HK-2 (cell line): ENCODE measurements around the gene WDR45B.
"Not testable (repeated sequence)": the region's sequence is repeated elsewhere in the genome, so short reads cannot be mapped to it uniquely, and the experiment has no call there.

ENCODE experiments used
- DNase-seq: peaks from one replicate; pipeline ENCODE4 v3.0.0-alpha.2; 2018; ENCODE audit not compliant: unreplicated experiment

The WDR45B gene

GRCh38 chr17:82582709-82583108 is 65.5 kb downstream of the WDR45B start:
- DNase-seq: no peak

DNA sequence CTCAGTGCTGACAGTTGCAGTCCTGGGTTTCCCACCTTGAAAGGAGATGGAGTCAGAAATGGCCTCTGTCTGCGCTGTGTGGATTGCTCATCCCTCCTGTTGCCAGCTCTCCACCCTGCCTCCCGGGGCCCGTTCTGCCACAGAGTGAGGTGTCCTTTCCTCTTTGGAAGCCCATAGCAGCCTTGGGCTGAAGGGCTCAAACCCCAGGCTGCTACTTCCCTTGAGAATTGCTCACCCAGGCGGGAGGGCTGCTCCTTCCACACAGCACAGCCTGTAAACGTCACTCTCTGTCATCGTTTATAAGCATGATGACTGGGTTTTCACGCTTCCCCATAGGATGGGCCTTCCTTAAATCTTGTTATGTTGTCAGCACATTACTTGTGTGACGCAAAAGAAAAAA is 66.0 kb downstream of the WDR45B start:
- DNase-seq: no peak

- not testable (repeated sequence) for DNase-seq
These were observed 68.3 kb downstream of the WDR45B start for GRCh38 chr17:82579969-82580368.

- no peak for DNase-seq
These were observed 70.9 kb downstream of the WDR45B start for GRCh38 chr17:82577300-82577699.

DNA sequence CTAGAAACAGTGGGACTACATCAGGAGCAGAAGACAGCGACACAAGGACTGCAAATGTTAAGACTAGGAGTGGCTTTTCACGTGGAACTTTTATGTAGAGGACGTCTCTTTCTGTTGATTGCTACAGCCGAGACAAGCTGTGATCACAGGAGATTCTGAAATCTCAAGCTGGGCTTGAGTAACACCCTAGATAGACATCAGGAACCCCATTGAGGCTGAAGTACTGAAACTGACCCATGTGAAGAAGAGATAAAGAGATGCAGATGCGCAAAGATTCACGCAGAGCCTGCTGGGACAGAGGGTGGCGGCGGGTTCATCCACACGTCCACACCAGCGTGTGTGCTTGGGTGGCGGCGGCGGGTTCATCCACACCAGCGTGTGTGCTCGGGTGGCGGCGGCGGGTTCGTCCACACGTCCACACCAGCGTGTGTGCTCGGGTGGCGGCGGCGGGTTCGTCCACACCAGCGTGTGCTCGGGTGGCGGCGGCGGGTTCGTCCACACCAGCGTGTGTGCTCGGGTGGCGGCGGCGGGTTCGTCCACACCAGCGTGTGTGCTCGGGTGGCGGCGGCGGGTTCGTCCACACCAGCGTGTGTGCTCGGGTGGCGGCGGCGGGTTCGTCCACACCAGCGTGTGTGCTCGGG is 72.5 kb downstream of the WDR45B start:
- not testable (repeated sequence) for DNase-seq

GRCh38 chr17:82574041-82574440 is 74.2 kb downstream of the WDR45B start:
- DNase-seq: no peak

DNA sequence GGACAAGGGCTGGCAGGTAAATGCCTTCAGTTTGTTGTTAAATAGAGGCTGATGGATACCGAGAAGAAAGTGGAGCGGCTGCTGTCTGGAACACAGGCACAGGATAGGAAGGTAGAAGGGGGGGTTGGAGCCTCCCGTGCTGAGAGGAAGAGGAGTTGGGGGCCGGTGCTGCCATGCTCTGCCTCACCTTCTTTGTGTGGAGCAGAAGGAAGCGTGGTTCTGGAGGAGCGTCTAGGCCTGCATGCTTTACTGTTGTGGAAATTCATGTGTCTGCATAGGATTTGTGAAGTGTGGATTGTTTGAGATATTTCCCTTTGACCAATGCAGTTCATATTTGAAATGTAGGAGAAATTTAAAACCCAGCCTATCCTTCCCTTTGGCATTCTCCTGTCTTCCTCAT is 76.4 kb downstream of the WDR45B start:
- no peak for DNase-seq

- no peak for DNase-seq
These were observed 78.0 kb downstream of the WDR45B start for GRCh38 chr17:82570277-82570676.

DNA sequence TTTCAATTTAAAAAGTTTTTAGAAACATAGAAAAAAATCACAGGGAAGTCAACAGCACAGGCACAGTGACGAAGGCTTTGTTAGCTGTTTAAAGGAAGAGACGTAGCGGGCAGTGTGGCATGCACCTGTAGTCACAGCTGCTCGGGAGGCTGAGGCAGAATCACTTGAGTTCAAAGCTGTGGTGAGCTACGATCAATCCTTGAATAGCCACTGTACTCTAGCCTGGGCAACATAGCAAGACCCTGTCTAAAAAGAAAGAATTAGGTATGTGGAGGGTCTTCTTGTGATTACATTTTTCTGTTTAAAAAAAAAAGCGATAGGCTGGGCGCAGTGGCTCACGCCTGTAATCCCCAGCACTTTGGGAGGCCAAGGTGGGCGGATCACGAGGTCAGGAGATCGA is 78.6 kb downstream of the WDR45B start:
- no peak for DNase-seq

GRCh38 chr17:82568997-82569393 is 79.2 kb downstream of the WDR45B start:
- DNase-seq: no peak

- no peak for DNase-seq
These were observed 81.0 kb downstream of the WDR45B start for GRCh38 chr17:82567286-82567685.

DNA sequence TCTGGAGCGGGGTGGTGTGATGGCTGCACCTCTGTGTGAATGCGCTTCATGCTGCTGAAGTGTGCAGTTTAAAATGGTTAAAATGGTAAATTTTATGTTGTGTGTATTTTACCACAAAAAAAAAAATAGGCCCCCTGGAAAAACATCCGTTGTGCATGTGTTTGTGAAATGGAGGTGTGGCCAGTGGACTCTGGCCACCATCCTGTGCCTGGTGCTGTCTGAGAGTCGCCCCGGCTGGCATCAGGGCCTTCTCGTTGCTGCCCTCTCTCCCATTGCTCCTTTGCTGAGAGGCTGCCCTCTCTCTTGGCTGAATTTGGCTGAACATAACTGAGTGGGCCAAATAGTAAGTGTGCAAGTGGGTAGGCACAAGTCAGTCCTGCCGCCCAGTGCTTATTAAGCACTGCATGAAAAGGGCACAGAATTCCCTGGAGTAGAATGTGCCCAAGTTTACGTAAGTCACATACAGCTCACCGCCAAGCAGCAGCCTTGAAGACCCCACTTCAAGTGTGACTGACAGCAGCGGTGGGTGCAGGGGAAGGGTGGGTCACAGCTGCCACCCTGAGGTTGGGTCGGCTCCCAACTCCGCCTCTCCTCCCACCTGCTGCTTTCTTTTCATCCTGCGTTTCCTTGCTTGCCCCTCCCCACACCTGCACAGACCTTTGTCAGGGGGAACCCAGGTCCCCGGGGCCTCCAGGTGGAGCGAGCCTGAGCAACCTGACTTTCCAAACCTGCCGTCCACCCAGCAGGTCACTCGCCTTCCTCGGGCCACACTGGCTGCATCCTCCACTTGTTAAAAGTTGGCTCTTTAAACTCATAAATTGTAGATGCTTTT is 81.9 kb downstream of the WDR45B start:
- no peak for DNase-seq

- DNase-seq: no peak
These were observed 82.7 kb downstream of the WDR45B start for GRCh38 chr17:82565551-82565950.
